ENCODE measurements around the gene WFDC1. TPM values are rescaled to one million over a fixed set of nuclear protein-coding genes. Genes with fewer than 3 reads are reported as not detected.

Gene WFDC1
- total RNA-seq, 1 donor: under 0.01 TPM

GRCh38 chr16:84313921-84314320 lies 19.2 kb downstream of the WFDC1 start:
- no peak overlapping the region for H3K4me3 ChIP-seq (ENCODE audit: low read depth, low read length)
- TF ChIP-seq CTCF (IDR thresholded peaks at IDR 0.05; ENCODE audit: insufficient read depth, low read length): no peak
- DNase-seq (ENCODE audit: low read depth): no peak

- DNase-seq (ENCODE audit: low read depth): no peak
- TF ChIP-seq CTCF (IDR thresholded peaks at IDR 0.05; ENCODE audit: insufficient read depth, low read length): no peak
- H3K4me3 ChIP-seq (ENCODE audit: low read depth, low read length): no peak overlapping the region
Observed at GRCh38 chr16:84314373-84314772, 19.7 kb downstream of the WFDC1 start.

GRCh38 chr16:84314814-84315213 lies 20.1 kb downstream of the WFDC1 start:
- DNase-seq (ENCODE audit: low read depth): no peak
- TF ChIP-seq CTCF (IDR thresholded peaks at IDR 0.05; ENCODE audit: insufficient read depth, low read length): no peak
- H3K4me3 ChIP-seq (ENCODE audit: low read depth, low read length): no peak overlapping the region

- TF ChIP-seq CTCF (IDR thresholded peaks at IDR 0.05; ENCODE audit: insufficient read depth, low read length): no peak
- H3K4me3 ChIP-seq (ENCODE audit: low read depth, low read length): no peak overlapping the region
- peak; percentile 10 for DNase-seq (ENCODE audit: low read depth)
Observed at GRCh38 chr16:84315422-84315821, 20.7 kb downstream of the WFDC1 start.

GRCh38 chr16:84318091-84318975 lies 23.7 kb downstream of the WFDC1 start:
- DNase-seq (ENCODE audit: low read depth): no peak
- no peak overlapping the region for H3K4me3 ChIP-seq (ENCODE audit: low read depth, low read length)
- no peak for TF ChIP-seq CTCF (IDR thresholded peaks at IDR 0.05; ENCODE audit: insufficient read depth, low read length)

GRCh38 chr16:84319146-84319760 lies 24.6 kb downstream of the WFDC1 start:
- no peak overlapping the region for H3K4me3 ChIP-seq (ENCODE audit: low read depth, low read length)
- TF ChIP-seq CTCF (IDR thresholded peaks at IDR 0.05; ENCODE audit: insufficient read depth, low read length): no peak

More at GRCh38 chr16:84319146-84319760, 24.6 kb downstream of the WFDC1 start:
- no peak for DNase-seq (ENCODE audit: low read depth)

Data from fibroblast of the aortic adventitia (primary cell).